Femur (tissue), 1 donor: ENCODE measurements around the gene ARHGAP6.
"Not testable (repeated sequence)": the region's sequence is repeated elsewhere in the genome, so short reads cannot be mapped to it uniquely, and the experiment has no call there.

ENCODE experiments used
- DNase-seq: peaks from one replicate; pipeline ENCODE4 v3.0.0-alpha.2; 2017

Gene ARHGAP6

DNA sequence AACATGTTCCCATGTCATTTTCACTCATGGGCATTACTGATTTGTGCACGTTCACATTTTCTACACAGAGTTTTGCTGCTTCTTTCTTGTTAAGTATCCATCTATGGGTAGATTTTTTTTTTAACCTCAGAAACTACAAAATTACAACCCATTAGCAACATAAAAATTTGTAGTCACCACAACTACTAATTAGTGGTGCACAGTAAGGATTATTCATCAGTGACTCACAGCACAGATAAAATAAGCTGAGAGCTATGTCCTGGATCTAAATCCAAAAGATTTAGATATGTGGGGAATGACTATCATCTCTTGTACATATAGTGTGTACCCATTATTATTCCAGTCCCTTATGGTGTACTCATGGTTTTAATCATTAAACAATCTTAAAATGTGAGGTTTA is 392.2 kb downstream of the ARHGAP6 start:
- DNase-seq = no peak

- no peak for DNase-seq
Measured at GRCh38 chrX:11272863-11273262, 392.9 kb downstream of the ARHGAP6 start.

DNA sequence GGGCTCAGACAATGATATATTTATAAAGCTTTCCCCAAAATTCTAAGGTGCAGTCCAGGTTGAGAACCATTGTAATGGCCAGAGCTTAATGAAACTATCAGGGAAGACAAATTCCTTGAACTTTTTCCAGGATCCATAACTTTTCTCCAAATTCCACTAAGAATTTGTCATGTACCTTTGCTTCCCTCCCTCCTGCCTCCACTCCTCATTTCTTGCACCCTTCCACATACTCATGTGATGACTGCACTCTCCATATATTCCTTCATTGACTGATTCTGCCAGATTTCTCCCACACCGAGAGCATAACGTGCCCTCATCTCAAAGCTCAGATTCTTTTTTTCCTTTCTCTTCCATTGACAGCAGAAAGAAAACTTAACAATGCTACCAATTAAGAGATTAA is 393.4 kb downstream of the ARHGAP6 start:
- no peak for DNase-seq

- DNase-seq = no peak
Measured at GRCh38 chrX:11269996-11270395, 395.7 kb downstream of the ARHGAP6 start.

DNA sequence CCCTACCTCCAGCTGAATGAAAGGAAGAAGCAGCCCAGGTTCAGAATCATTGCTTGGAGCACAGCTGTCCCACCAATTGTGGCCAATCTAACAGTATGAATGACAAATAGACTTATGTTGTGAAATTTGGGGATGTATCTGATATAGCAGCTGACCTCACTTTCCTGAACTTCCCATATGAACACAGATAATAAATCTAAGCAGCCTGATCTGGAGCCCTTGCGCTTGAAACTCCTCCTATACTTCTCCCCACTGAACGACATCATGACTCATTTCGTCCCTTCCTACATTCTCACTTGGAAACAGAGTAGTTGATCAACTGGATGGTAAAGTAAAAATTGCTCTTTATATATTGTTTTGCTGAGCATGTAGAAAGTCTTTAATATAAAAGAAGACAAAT is 396.7 kb downstream of the ARHGAP6 start:
- no peak for DNase-seq

DNA sequence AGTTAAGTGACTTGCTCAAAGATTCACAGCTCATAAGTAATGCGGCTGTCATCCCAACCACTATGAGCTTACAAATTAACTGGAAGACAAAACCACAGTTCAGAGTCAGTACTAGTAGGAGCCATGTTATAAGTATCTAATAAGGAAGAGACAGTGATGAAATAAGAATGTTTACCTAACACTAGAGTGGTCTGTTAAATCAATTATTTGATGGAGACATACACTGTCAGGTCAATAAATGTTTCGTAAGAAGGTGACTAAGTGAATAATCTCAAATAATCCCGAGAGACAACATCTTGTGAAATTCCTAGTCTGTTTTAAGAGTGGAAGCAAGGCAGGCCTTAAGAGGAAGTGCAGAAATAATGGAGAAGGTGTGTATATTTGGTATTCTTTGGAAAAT is 398.3 kb downstream of the ARHGAP6 start:
- DNase-seq = no peak

DNA sequence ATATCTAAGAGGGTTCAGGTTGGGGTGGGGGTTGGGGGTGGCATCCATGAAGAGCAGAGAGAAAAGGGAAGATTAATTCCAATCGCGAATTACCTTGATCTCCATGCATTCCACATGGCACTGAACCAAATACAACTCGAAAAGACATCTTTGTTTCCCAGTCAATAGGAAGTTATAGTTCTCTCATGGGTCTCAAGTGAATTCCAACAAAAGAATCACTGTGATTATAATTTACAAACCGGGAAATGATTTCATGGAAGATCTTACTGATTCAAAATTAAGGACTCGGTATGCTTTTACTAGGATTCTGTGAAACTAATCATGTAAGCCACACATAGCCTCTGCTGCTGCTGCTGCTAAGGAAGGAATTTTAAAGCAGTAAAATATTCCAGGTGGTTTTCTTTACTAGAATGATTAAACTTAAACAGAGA is 399.1 kb downstream of the ARHGAP6 start:
- DNase-seq = no peak

DNA sequence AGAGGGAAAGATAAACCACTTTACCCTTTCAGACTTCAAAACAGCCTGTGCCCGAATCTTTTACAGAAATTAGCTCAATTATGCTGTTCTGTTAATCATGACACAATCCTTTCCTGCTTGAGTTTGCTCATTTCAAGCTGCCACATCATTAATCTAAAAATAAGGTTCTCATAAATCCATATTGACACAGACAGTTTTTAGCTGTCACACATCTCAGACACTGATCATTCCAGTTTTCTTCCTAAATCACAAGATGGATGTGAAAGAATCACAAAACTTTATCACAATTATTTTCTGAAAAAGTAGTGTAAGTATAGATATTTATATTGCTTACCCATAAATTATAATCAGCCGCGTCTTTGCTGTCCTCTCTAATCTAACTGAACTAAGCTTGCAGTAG is 400.4 kb downstream of the ARHGAP6 start:
- DNase-seq = no peak

- DNase-seq = no peak
Measured at GRCh38 chrX:11264925-11265324, 400.8 kb downstream of the ARHGAP6 start.

GRCh38 chrX:11261260-11261659 is 404.5 kb downstream of the ARHGAP6 start:
- DNase-seq = no peak

DNA sequence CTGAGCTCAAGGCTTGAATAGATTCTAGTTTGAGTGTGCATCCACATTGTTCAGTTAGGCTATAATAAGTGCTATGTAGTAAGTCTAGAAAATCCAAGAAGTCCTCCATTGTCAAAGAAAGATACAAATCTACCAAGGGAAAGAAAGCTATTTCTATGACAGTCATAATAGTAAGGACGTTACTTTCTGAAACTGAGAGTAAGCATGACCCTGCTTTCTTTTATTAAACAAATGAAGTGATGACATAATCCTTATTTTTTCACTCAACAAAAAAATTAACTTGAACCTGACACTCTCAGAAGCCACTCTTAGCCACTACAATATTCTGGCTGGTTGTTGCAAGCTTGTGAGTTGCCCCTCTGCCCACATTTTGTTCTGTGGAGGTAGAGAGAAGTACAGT is 406.3 kb downstream of the ARHGAP6 start:
- DNase-seq = no peak

DNA sequence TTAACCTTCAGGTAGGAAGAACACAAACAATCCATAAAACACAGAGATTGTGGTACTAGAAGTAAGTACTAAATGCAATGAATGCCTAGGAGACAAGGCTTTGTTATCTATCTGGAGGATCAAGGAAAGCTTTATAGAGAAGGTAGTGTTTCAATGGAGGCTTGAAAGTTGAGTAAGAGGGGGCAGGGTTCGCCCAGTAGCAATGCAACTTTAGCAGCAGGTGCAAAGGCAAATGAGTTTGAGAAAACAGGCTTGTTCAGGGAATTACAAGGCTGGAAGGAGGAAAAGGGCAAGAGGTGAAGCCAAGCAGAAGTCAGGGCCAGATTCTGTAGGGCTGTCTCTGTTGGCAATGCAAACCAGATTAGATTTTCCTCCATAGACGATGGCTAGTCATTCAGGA is 408.0 kb downstream of the ARHGAP6 start:
- DNase-seq = no peak

DNA sequence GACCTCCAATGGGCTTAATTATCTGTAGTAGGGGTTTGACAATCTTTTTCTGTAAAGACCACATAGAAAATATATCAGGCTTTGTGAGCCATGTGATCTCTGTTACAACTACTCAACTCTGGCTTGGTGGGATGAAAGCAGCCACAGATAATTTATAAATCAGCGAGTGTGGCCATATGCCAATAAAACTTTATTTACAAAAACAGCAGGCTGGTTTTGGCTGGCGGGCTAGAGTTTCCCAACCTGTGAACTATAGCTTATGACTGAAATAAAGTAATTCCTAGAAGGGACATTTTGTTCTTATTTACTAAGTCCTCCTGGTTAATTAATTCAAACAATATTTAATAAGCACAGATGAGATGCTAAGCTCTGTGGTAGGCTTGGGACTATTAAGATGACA is 408.4 kb downstream of the ARHGAP6 start:
- DNase-seq = no peak

- no peak for DNase-seq
Measured at GRCh38 chrX:11254417-11255109, 411.2 kb downstream of the ARHGAP6 start.

DNA sequence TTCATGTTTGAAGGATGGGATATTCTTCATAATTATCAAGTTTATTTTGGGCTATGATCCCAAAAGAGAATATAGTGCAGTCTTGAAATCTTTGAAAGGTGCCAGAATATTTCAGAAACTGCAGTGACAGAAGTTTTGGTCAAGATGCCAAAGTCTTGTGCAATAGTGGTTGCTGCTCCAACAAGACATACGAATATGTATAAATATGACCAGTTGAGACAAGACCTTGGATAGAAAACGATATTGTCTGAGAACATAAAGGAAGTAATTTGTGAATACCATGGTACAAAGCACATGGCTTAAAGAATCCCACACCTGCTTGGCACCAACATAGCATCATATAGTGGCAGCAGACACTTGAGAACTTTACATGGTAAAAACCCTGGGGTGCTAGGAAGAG is 421.1 kb downstream of the ARHGAP6 start:
- DNase-seq = no peak

DNA sequence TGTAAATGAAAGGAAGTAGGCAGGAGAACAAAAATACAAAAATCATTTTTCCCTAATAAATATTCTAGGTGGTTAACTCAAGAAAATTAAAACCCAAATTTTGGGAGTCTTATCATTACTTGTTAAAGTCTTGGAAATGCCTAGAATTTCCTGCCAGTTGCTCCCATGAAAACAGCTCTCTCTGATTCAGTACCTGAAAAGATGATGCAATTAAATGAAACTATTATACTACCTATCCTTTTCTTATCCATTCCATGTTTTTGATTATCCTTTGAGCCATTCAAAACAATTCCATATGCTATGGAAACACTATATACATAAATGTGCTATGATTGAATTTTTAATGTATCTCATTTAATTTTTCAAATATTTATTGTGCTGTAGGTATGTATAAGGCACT is 423.0 kb downstream of the ARHGAP6 start:
- DNase-seq = no peak

DNA sequence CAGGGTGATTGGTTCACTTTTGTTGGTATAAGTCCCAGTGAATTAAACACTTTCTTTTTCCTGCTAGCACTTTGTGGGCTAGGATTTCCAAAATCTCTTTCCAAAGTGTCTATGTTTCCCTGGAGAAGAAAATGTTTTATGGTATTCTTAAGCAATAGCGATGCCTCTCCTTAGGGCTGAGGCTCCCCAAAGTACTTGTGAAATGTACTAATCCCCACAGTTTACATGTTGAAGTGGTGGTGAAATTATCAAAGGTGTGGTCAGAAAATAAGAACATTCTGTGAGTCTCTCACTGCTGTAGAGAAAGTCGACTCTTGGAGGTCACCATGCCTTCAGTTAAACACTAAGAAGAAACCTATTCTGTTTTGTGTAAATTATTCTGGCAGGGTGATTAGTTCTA is 424.0 kb downstream of the ARHGAP6 start:
- no peak for DNase-seq

GRCh38 chrX:11239230-11239629 is 426.5 kb downstream of the ARHGAP6 start:
- no peak for DNase-seq

DNA sequence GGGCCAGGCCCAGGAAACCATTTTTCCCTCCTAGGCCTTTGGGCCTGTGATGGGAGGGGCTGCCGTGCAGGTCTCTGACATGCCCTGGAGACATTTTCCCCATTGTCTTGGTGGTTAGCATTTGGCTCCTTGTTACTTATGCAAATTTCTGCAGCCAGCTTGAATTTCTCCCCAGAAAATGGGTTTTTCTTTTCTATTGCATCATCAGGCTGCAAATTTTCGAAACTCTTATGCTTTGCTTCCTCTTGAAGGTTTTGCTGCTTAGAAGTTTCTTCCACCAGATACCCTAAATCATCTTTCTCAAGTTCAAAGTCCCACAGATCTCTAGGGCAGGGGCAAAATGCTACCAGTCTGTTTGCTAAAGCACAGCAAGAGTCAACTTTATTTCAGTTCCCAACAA is 430.3 kb downstream of the ARHGAP6 start:
- not testable (repeated sequence) for DNase-seq

- no peak for DNase-seq
Measured at GRCh38 chrX:11215191-11215921, 450.4 kb downstream of the ARHGAP6 start.

GRCh38 chrX:11214346-11215190 is 451.2 kb downstream of the ARHGAP6 start:
- DNase-seq = no peak

DNA sequence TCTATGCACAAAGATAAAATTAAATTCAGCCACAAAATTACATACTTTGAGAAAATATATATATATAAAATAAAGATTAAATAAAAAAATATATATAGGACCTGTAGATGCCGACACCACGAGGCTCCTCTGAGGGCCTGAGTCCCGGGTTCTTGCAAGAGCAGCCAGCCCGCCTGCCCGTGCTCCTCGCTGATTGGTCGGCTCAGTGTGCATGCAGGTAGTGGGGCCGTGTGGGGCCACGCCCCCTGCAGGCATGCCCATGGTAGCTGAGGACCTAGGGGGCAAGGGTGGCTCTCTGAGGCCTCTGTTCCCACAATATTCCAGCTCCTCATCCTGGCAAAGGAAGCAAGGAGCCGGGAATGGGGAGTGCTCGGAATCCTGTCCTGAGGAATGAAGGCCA is 453.0 kb downstream of the ARHGAP6 start:
- no peak for DNase-seq

- DNase-seq = no peak
Measured at GRCh38 chrX:11210415-11210801, 455.3 kb downstream of the ARHGAP6 start.
